Cardiac muscle cell (in vitro differentiated cells and primary cell): Measurements from ENCODE around the gene HOXD9. TPM values are rescaled to one million over a fixed set of nuclear protein-coding genes. Genes with fewer than 3 reads are reported as not detected.

Source experiments
- DNase-seq, 2 donors: peaks; one replicate each; pipeline versions ENCODE4 v3.0.0 to v3.0.0-alpha.2; 2010 to 2017; ENCODE audit warnings: low read depth in 1 of 2, low spot score in 1 of 2
- H3K27ac ChIP-seq: fragments of 200-600 bp; sonication (generic); 2 replicates; pipeline ENCODE4 v1.5.1; 2016
- H3K27me3 ChIP-seq: fragments of 200-600 bp; sonication (generic); 2 replicates; pipeline ENCODE4 v1.6.0; 2016; ENCODE audit warnings: control low read depth
- H3K36me3 ChIP-seq: fragments of 200-600 bp; sonication (generic); 2 replicates; pipeline ENCODE4 v1.5.1; 2016; ENCODE audit warnings: control low read depth
- H3K4me1 ChIP-seq: fragments of 200-600 bp; sonication (generic); 2 replicates; pipeline ENCODE4 v1.8.1; 2017; ENCODE audit warnings: low read depth, mild to moderate bottlenecking, mixed run types
- H3K4me3 ChIP-seq: fragments of 200-600 bp; sonication (generic); 2 replicates; pipeline ENCODE4 v1.5.1; 2016; ENCODE audit warnings: mild to moderate bottlenecking
- H3K9me3 ChIP-seq: fragments of 200-600 bp; sonication (generic); 2 replicates; pipeline ENCODE4 v1.5.1; 2017; ENCODE audit warnings: low read depth, mild to moderate bottlenecking, control low read depth
- CTCF ChIP-seq: IDR thresholded peaks from 2 replicates; pipeline ENCODE4 v1.5.1; 2012; ENCODE audit warnings: low read depth, mild to moderate bottlenecking, low read length
- polyA plus RNA-seq: library from polyadenylated mRNA; unstranded; fragments of >200 nt; fragmentation: Nextera tagmentation; extraction: Ambion mirVana; gene quantifications from 2 replicates; pipeline ENCODE4 v1.2.1, GENCODE V29; 2016
- total RNA-seq: library from RNA; depleted of rRNA; stranded (reverse); fragments of >200 nt; gene quantifications from 2 replicates; pipeline ENCODE4 v1.2.3, GENCODE V29; 2016

The HOXD9 gene
- total and polyA plus RNA-seq, 2 experiments from 2014 or later, result not detected

DNA sequence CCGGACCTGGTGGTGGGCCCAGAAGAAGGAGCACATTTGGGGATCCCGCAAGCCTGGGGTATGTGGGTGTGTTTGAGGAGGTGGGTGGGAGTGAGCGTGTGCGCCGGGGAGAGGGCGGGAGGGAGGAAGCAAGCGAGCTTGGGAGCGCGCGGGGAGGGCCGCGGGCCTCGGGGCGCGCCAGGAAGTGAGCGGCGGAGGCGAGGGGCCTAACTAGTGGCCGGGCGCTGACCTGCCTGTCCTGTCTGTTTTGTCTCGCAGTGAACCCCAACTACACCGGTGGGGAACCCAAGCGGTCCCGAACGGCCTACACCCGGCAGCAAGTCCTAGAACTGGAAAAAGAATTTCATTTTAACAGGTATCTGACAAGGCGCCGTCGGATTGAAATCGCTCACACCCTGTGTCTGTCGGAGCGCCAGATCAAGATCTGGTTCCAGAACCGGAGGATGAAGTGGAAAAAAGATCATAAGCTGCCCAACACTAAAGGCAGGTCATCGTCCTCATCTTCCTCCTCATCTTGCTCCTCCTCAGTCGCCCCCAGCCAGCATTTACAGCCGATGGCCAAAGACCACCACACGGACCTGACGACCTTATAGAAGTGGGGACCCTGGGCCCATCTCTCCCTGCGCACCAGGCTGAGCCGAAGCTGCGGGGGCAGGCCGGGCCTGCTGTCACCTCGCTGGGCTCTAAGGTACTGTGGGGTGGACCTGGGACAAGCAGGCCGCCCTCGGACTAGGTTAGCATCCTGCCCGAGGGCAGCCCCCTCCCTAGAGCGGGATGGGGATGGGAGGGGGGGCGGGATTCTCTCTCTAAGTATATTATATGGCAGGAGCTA, 30.0 kb downstream of the HOXD9 start:
- Histone ChIP-seq H3K4me3 (no peak overlapping the region), H3K36me3 (no peaks in the 10 kb centered on the region), H3K4me1 (peaks cover 4% of the 10 kb centered on the region), H3K27me3 (peaks cover 100% of the 10 kb centered on the region), H3K27ac (no peak overlapping the region), H3K9me3 (peaks cover 3% of the 10 kb centered on the region)
- DNase-seq, result no peak
- no peak for TF ChIP-seq CTCF

DNA sequence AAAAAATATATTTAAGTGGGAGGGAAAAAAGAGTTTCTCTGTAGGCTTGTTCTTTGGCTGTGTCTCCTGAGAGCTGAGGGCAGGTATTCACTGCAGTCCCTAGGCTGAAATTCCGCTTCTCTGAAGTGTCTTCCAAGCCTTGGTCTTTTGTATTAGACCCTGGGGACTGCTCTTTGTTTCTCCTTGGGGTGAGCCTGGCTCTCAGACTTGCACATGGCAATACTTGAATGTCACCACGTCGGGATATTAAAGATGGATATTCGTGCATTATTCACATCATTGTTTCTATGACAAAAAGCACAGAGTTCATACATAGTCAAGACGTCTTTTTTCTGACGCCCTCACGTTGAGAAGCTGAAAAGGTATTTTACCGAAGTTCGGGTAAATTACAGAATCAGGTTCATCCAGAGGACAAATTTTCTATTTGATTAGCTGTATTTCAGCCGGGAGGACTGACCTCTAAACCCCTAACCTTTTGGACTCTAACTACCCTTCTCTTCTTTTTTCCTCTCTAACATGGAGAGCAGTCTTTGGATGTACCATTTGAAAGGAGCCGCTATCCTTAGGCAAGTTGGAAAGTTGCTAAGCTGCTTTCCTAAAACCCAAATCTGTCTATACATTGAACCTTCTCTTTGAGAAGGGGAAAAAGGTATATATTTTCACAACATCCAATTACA, 32.2 kb downstream of the HOXD9 start:
- H3K4me1 ChIP-seq, result peaks cover 10% of the 10 kb centered on the region
- H3K4me3 ChIP-seq, result no peak overlapping the region
- no peak for DNase-seq
- peaks cover 3% of the 10 kb centered on the region for H3K9me3 ChIP-seq
- TF ChIP-seq CTCF, result no peak
- peaks cover 100% of the 10 kb centered on the region for H3K27me3 ChIP-seq
- H3K36me3 ChIP-seq, result no peaks in the 10 kb centered on the region
- H3K27ac ChIP-seq, result no peak overlapping the region

GRCh38 chr2:176155356-176156044, 33.0 kb downstream of the HOXD9 start:
- TF ChIP-seq CTCF, result no peak
- H3K27me3 ChIP-seq, result peaks cover 100% of the 10 kb centered on the region
- DNase-seq, result no peak
- no peak overlapping the region for H3K27ac ChIP-seq
- H3K36me3 ChIP-seq, result no peaks in the 10 kb centered on the region
- peaks cover 3% of the 10 kb centered on the region for H3K9me3 ChIP-seq
- H3K4me1 ChIP-seq, result peaks cover 10% of the 10 kb centered on the region
- H3K4me3 ChIP-seq, result no peak overlapping the region

GRCh38 chr2:176156301-176156806, 33.8 kb downstream of the HOXD9 start:
- H3K27ac ChIP-seq, result no peak overlapping the region
- no peak overlapping the region for H3K4me3 ChIP-seq

More at GRCh38 chr2:176156301-176156806, 33.8 kb downstream of the HOXD9 start:
- H3K9me3 ChIP-seq, result peaks cover 3% of the 10 kb centered on the region
- H3K36me3 ChIP-seq, result no peaks in the 10 kb centered on the region
- H3K27me3 ChIP-seq, result peaks cover 100% of the 10 kb centered on the region
- no peak for DNase-seq
- TF ChIP-seq CTCF, result no peak
- peaks cover 10% of the 10 kb centered on the region for H3K4me1 ChIP-seq
